GM18520 (cell line): ENCODE measurements around the gene CCSER1.
"Not testable (repeated sequence)": the region's sequence is repeated elsewhere in the genome, so short reads cannot be mapped to it uniquely, and the experiment has no call there.

ENCODE experiments used
- ATAC-seq: cut with Tn5 transposase; IDR thresholded peaks from one replicate; pipeline ENCODE4 v1.9.1; 2021; ENCODE audit not compliant: unreplicated experiment

Gene CCSER1

DNA sequence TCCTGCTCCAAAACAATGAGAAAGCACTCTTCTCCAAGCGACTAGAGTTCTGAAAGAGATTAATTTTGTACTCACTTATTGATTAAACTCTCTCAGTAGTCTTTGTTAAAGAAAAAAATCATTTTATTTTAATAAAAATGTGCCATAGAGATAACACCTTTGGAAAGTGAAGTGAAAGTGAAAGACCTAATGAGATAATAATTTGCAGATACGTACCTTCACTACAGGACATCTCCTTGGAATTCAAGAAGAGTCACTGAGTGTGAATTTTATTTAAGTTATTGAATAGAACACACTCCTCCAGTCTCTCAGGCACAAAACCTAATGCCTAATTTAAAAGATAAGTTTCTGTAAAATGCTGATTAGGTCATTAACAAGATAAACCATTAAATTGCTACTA is 1106.0 kb downstream of the CCSER1 start:
- no peak for ATAC-seq

DNA sequence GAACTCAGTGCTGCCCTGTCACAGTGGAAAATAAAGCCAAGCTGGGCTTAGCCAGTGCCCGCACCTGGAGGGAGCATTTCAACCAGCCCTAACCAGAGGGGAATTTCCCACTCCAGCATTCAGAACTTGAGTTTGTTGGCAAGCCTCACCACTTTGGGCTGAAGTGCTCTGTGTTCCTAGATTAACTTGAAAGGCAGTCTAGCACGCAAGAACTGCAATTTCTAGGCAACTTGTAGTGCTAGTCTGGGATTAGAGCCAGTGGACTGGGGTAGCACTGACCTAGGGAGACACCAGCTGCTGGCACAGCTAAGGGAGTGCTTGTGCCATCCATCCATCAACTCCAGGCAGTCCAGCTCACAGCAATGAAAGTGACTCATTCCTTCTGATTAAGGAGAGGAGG is 1115.9 kb downstream of the CCSER1 start:
- ATAC-seq, result no peak

DNA sequence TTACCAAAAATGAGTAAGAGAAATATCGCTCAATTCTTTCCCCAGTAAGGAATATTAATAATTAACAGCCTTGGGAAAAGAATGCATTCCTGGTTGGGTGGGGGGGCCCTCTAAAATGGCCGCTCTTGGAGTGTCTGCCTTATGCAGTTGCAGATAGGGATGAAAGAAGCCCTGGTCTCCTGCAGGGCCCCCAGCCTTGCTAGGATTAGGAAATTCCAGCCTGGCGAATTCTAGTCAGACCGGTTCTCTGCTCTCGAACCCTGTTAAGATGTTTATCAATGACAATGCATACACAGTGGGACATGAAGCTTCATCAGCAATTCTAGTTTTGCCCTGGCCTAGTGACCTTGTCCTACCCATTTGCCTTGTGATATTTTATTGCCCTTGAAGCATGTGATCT is 1128.8 kb downstream of the CCSER1 start:
- ATAC-seq, result no peak

DNA sequence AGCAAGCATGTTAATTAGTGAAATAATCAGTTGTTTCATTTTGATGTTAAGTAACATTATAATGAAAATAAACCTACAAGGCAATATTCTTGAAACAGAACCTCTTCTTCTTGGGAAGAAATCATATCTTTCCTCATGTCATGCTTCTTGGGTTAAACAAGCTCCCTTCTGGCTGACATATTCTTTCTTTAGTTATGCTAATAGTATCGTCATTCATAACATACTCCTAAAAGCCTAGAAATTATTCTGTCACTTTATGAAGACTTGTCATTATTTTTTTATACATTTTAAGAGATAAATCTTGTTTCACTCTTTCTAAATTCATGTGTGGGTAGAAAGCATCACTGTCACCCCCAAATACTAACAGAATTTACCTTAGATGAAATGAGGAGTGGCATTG is 1129.6 kb downstream of the CCSER1 start:
- no peak for ATAC-seq

DNA sequence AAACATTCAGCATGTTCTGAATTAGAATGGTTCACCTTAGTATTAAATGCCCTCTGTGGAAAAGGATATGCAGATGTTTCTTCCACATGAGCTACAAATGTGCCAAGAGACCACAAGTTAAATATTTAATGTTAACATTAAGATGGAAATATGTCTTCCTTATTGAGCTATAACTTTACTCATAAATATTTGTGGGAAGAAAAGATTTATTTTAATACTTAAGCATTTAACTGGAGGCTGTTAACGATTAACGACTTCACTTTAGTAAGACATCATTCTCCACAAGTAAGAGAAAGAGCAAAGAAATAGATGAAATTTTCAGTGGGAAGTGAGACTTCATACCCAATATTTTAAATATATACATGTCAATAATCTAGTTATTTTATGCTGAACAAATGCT is 1130.5 kb downstream of the CCSER1 start:
- no peak for ATAC-seq

DNA sequence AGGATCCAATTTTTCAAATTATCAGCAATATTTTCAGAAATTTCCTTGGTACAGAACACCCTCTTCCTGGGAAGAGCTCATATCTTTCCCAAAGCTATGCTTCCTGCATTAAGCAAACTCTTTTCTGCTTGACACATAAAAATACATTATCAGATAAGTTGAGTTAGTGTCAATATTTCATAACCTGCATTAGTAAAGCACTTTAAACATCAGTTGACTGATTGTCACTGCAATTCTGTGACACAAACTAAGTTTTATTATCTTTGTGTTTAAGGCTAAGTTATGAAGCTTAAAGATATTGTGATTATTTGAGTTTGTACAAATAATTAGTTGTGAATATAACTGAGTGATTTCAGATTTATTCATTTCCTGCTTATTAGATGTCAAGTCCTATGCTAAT is 1131.1 kb downstream of the CCSER1 start:
- ATAC-seq, result no peak

DNA sequence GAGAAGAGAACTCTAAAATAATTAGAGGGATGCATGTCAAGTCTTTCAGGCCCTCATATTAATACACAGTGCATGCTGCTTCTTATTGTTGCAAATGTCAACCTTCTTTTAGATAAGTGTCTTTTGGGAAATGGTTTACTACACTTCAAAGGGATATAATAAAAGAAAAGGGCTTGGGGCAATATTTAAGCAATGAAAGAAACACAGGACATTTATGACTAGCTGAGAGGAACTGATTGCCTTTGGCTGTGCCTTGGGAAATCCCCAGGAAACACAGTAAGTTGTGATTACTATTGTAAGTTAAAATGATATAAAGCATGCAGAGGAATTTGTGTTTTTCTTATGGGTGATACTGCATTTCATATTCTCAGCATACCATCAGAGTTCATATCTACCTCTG is 1140.3 kb downstream of the CCSER1 start:
- no peak for ATAC-seq

DNA sequence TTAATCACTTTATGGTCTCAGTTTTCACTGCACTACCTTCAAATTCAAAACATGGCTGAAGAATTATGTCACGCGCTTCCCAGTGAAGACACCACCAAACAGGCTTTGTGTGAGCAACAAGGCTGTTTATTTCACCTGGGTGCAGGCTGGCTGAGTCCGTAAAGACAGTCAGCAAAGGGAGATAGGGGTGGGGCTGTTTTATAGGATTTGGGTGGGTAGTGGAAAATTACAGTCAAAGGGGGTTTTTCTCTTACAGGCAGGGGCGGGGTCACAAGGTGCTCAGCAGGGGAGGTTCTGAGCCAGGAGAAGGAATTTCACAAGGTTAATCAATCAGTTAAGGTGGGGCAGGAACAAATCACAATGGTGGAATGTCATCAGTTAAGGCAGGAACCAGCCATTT is 1141.3 kb downstream of the CCSER1 start:
- not testable (repeated sequence) for ATAC-seq

DNA sequence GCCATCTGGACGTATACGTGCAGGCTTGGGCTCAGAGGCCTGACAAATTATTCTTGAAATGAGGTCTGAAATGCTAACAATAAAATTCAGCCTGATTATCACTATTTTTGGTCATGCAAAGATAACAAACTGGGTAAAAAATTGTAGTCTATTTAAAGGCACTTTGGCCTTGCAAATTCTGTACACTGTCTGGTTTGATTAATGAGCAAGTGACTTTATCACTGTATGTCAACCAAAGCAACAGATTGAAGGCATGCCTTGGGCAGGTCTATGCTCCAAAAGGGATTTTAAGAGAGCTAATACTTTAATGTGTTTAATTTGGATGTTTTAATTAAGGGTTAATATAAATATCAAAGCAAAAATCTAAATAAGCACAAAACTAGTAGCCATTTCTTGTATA is 1141.7 kb downstream of the CCSER1 start:
- no peak for ATAC-seq

DNA sequence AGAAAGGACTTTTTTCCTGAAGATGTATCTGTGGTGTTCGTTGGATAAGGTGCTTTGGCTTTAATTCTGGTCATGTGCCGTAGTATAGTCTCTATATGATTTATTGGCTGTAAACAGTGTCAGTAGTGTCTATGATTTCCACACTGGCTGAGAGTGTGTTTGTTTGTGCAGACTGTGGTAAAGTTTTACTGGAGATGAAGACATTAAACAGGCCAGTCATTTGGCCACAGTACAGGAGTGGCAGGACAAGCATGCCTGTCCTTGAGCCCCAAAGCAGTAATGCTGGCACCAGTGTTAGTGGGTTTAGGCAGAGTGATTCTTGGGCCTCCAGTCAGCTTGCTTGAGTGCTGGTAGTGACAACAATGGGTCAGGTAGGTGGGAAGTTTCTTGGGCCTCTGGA is 1152.7 kb downstream of the CCSER1 start:
- no peak for ATAC-seq

DNA sequence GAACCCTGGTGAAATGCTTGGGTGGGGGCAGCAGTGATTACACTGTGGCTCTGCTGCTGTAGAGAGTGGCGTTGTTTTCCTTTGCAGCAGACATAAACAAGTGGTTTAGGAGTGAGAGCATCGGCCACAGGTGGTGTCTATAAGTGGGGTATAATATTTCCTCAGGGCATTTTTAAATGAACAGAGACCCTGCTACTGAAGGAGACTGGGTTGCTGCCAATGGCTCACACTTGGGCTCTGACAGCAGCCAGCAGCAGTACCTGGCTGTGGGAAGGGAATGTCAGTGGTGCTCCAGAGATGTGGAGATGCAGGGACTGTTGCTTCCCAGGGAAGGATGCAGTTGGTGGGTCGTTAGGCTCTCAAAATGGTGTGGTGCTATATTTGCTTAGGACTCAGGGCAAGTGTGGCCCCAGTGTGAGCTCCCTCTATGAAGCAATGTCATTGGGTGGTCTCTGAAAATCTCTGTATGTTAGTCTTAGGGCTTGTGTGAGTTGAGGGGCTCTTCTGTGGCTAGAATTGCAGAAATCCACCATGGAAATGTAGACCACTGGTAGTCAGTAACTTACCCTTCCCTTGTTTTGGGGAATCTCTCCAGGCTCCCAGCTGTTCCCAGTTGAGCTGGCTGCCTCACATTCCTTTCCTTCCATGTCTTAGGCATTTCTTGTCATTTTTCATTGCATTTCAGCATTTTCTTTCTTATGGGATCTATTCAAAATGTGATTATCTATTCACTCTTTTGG is 1153.5 kb downstream of the CCSER1 start:
- no peak for ATAC-seq

DNA sequence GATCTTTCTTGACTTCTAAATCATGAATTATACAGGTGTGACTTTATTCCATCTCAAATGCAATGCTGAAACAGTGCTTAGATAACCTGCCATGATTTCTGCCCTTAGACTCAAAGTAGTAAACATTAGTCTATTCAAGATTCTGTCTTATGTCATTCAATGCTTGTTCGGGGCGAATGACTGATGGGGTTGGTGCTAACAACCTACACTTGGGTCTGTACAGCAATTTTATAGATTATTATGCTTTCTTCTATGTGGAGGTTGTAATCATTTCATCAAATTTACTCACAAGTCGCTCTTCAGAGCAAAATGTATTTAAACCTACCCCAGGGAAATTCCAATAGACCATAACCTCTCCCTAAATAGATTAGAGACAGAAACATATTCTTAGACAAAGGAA is 1155.0 kb downstream of the CCSER1 start:
- no peak for ATAC-seq

DNA sequence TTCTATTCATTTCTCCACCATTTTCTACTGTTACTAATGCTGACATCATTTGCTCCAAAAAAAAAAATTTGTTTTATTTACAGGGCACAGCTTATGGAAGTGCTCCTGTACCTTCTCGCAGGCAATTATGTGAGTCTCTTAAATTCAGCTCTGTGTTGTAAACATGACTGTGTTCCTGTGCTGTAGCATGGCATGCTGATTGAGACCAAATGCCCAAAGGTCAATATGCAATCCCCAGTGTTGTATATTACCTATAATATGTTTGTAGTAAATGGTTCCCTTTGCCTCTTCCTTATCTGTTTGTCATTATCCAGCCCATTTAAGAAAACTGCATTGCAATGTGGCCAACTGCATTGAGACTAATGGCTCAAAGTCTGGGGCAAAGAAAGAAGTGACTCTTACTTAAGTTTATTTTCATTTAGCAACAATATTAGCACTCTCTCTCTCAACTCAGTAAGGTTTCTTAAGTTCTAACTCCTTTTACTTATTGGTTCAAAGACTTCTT is 1156.6 kb downstream of the CCSER1 start:
- no peak for ATAC-seq

DNA sequence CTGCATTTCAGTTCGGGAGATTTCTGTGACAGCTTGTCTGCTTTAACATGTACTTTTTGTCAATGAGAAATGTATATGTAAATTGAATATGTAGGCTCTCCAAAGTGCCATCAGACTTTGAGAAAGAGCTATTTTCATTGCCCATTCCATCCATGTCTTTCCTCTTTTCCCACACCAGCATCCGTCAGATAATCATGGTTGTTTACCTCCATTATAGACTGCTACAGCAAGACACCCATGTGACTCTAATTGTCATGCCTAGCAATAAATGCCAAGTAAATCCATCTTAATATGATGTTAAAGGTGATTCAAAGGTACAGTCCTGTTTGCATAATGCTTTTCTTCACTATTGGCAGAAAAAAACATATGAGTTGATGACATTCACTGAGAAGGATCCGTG is 1157.3 kb downstream of the CCSER1 start:
- ATAC-seq, result no peak

DNA sequence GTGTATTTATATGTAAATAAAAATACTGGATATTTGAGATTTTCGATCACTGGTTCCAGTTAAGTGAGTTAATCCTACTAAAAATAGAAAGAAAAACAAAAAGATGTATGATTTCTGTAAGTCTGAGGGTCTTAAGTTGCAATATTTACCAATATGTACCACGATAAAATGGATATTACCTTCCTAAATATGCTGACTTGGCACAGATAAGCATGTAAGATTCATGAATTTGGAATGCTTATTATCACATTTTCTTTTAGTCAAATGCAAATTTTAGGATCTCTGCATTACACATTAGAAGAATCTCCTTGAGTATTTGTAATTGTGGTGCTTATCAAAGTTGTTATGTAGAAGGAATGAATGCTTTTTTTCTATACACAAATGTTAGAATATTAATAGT is 1158.3 kb downstream of the CCSER1 start:
- no peak for ATAC-seq

DNA sequence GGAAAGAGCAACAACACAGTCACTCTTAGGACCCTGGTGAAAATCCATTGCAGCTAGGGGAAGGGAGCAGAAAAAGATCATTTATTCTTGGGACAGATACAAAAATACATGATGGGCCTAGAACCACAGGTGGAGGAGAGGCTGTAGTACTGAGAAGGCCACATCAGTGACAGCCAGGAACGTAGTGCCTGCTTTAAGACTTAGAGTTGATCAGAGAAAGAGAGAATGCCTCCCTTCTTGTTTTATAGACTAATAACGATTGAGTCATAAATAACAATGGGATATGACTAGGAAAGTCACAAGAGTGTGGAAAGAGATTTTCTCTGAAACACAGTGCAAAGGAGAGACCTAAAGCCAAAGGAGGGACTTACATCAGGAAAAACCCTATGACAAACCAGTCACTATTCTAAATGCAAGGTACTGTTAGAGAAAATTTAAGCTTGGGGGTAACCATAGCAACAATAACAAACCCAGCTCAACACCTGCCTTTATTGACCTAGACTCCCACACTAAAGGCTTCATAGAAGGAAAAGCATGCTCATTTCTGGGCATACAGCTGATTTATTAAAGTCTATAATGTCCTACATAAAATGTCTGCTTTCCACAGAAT is 1161.6 kb downstream of the CCSER1 start:
- ATAC-seq, result no peak

DNA sequence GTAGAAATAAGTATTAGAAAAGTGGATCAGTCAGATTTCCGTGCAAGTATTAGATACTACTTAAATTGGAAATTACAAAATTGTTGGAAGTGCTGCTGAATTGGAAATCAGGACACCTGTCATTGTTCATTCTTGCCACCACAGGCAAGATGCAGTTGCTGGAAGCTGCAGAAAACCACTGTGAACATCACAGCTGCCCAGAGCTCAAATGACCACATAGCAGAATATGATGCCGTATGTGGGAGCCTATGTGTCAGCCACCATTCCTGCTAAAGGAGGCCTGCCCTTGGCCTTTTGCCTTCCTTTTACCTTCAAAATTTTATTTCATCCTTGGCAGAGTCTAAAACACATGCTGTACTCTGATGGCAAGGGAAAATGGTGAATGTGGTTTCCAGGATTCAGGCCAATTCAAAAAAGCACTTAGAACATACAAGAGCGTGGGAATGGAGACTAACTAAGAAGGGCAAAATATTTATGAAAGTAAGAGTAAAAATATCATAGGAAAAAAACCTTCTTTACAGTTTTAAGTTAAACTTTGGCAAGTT is 1171.0 kb downstream of the CCSER1 start:
- no peak for ATAC-seq

DNA sequence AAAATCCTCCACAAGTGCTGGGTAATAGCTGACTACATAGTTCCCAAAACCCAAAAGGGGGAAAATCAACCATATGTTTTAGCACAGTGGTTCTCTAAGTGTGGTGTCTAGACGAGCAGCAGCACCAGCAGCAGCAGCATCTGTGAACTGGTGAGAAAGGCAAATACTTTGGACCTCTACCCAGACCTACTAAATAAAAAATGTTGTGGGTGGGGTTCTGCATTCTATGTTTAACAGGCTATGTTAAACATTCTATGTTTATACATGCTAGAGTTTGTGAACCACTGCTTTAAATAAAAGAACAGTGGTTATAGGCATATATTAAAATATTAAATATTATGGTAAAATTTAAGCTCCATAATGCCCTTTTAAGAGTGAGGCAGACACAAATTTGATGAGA is 1171.6 kb downstream of the CCSER1 start:
- no peak for ATAC-seq

DNA sequence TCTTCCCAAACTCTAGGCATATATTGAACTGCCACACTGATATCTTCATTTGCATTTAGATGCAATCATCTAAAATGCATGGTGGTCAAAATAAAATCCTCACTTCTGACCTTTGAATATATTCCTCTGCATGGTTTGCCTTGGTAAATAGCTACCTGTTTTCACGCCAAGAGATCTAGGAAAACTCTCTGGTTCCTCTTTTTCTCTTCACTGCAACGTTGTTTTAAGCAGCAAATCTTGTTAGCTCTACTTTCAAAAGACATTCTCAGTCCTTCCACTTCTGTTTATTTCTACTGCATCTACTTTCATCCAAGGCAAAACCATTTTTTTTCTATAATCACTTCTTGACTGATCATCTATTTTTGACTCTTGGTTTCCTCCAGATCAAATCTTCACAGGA is 1174.9 kb downstream of the CCSER1 start:
- ATAC-seq, result no peak

DNA sequence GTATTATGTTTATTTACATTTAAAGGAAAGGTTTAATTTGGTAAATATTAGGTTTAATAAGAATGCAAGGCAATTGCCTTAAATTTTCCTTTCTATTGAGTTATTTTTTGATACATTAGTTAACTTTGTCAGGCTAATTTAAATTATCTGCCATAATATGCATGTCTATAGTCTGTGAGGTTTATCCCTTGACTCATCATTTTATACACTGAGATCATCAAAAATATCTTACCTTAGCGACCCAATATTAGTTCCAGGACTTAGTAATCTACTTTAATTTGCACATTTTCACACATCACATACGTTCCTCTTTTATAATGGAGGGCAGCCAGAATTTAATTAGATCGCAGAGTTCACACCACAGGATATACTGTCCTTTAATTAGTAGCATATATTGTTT is 1177.1 kb downstream of the CCSER1 start:
- no peak for ATAC-seq

DNA sequence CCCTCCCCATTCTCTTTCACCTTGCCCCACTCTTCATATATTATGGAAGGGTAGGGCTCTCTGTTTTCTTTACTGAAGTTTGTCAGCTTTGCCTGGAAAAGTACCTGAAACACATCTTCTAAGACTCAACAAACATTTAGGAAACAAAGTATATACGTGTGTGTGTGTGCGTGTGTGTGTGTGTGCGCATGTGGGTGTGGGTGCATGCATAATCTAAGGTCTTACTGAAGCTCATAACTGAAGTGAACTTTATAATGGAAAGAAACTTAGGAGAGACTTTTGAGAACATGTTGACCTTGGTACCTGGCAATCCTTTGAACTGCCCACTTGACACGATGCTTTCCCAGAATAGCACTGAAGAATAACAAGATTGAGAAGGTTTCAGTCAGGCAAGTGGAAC is 1190.2 kb downstream of the CCSER1 start:
- ATAC-seq, result no peak

DNA sequence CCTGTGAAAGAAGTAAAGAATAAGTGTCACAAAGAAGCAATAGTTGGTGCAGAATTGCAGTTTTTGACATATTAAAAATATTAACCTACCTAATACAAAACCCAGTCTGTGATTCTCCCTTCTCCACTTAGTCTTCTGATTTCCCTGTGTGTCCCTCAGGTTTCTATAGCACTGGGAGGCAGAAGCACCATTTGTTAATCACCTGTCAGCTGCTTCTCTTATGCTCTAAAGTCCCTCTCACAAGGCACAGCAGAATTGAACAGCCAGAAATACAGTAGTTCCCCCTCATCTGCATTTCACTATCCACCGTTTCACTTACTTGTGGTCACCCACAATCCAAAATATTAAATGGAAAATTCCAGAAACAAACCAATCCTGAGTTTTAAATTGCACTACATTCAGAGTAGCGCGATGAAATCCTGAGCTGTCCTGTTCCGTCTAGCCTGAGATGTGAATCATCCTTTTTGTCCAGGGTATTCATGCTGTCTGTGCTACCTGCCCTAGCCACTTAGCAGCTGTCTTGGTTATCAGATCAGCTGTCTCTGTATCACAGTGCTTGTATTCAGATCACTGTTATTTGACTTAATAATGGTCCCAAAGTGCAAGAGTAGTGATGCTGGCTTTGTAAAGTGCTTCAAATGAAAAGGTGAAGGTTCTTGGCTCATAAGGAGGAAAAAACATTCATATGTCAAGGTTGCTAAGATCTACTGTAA is 1192.5 kb downstream of the CCSER1 start:
- ATAC-seq, result no peak
